NCI-H2107 treated with DMSO at 0.1 percent for 48 hours (cell line): ENCODE measurements around the gene SUN5.
"Not testable (repeated sequence)": the region's sequence is repeated elsewhere in the genome, so short reads cannot be mapped to it uniquely, and the experiment has no call there.

Experiments
- DNase-seq: peaks from one replicate; lab custom pipeline; 2025; ENCODE audit not compliant: unreplicated experiment; lab: John Stamatoyannopoulos, UW

SUN5 gene

DNA sequence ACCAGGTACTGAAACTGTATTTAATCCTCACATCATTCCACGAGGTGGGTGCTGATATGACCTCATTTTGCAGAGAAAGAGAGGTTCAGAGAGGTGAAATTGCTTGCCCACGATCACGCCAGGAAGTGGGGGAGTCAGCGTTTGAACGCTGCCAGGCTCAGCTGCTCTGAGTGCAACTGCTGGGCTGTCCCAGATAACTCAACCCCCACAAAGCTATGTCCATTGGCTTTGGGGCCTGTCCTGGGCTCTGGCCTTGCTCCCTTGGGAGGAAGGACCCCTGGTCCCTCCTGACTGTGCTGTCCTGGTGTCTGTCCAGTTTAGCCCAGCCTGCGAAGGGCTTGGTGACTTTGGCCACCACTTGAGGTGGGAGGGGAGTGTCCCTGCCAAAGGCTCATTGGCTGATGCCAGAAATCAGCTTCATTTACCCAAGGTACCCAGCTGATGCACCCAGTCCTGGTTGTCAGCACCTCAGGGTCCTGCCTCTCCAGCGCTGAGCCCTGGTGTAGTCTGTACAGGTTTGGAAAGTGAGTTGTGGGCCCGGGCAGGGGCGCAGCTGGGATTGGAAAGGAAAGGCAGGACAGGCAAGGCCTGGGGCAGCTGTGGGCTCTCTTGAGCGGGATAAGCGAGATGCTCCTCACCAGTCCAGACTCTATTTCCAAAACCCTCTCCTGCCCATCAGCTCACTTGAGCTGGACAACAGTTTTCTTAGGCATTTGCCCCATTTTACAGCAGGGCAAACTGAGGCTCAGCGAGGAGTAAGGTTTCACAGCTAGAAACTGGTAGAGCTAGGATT lies 38.5 kb downstream of the SUN5 start:
- DNase-seq: no peak

DNA sequence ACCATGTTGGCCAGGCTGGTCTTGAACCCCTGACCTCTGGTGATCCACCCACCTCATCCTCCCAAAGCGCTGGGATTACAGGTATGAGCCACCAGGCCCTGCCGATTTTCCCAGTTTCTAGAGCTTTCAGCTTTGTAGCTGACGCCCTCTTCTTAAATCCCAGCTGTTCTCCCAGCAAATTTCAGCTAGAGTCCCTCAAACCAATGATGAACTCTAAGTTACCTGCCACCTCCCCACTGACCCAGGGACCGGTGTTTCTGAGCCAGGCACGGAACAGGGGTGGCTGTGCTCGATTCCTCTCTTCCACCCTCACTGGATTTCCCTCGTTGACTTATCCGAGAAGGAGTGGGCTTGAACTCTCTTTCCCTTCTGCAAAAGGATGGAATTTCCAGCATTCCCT lies 39.1 kb downstream of the SUN5 start:
- DNase-seq: no peak

GRCh38 chr20:32964575-32964974 lies 39.7 kb downstream of the SUN5 start:
- no peak for DNase-seq

- DNase-seq: no peak
Observed at GRCh38 chr20:32963176-32963575, 41.1 kb downstream of the SUN5 start.

GRCh38 chr20:32962646-32963045 lies 41.6 kb downstream of the SUN5 start:
- DNase-seq: not testable (repeated sequence)

GRCh38 chr20:32962053-32962452 lies 42.2 kb downstream of the SUN5 start:
- DNase-seq: no peak

DNA sequence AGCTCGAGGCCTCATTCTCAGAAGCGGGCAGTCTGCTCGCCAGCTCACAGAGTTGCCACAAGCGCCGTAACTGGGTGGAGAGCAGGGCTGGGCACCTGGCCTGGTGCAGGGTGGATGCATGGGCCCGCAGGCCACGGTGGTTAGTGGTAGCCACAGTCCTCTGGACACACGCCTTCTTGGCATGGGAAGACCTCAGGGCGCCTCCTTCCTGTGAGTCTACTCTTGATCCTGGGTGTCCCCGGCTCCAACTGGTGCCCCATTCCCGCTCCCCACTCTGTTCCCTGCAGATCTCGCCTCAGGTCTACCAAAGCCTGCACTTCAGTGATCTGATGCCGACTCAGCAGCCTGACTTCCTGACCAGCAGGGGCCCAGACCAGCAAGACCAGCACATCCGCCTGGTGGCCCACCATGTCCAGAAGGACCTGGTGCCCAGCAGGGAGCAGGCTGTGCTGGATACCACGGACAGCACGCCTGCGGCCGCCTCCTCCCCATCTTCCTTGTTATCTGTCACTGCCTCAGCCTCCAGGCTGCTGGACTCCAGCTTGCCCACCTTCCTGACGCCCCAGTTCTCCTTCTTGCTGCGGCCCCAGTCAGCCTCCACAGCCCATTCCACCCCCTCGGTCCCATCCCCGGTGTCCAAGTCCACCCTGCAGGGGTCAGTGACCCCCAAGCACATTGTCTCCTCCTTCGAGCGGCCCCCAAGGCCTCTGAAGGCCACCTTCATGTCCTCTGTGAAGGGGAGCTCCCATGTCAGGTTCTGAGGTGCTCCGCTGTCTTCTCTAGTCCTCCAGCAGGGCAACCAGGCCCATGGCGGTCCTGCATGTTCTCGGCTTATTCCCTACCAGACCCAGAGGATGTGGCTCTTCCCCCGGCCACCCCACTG lies 43.1 kb downstream of the SUN5 start:
- no peak for DNase-seq

GRCh38 chr20:32960222-32960518 lies 44.1 kb downstream of the SUN5 start:
- DNase-seq: no peak

DNA sequence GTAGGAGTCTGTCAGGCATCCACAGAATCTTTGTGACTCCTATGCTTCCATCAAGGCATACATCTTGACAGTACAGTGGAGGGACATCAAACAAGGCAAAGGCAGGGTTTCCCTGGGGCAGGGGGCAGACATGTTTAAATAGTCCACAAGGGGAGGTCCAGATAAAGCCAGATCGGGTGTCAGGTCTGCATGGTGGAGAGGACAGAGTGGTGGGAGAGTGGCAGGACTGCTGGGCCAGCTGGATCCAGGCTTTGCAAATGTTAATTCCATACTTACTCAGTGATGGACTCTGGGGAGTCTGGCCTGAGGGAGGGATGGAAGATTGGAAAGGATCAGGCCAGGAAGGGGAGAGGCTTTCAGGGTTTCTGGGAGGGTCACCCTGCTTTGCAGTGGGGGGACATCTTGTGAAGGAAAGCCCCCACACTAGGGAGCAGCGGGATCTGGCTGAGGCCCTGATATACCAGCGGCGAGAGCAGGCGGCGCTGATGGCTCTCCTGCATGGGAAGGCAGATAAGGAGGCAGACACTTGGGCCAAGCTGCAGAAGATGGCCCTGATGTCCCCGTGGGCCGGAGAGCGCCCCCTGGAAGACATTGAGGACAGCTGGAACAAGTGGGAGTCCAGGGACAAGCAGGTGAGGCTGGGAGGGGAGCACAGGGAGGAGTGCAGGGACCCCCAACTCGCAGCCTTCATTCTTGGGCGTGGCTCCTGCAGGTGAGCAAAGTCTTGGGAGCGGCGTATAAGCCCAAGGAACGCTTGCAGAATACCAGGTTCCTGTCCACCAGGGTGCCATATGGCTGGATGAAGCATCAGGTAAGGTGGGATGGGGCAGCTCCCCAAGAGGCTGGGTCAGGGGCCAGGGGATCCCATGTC lies 44.6 kb downstream of the SUN5 start:
- no peak for DNase-seq

DNA sequence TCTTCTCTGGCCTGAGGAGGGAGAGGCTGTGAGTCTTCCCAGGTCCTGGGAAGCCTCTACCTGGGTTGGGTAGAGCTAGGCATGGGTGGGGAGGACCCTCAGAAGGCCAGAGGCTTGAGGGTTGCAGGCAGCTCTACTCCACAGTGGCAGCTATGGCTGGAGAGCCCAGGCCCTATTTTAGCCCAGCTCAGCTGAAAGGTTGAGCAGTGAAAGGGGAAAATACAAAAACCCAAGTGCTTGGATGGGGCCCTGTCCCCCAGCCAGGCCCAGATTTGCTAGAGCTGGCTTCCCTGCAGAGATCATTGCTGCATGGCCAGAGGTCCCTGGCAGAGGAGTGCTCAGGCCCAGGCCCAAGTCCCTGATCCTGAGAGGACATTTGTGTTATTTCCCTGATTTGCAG lies 45.7 kb downstream of the SUN5 start:
- no peak for DNase-seq

DNA sequence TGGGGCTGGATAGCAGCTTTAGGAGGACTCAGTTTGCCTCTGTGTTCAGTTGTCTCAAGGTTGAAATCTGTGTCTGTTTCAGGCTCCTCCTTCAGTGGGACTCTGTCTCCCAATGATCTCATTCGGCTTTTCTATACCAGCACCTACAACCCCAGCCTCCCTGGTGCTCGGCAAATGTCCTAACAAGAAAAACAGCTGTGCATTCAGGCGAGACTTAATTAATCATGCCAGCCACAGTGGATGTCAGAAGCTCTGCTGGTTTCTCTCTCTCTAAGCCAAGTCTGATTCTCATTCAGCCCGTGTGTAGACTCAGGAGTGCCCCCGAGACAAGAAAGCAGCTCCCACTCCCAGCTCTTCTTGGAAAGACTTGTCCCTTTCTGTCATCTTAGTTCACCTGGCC lies 46.8 kb downstream of the SUN5 start:
- DNase-seq: no peak

DNA sequence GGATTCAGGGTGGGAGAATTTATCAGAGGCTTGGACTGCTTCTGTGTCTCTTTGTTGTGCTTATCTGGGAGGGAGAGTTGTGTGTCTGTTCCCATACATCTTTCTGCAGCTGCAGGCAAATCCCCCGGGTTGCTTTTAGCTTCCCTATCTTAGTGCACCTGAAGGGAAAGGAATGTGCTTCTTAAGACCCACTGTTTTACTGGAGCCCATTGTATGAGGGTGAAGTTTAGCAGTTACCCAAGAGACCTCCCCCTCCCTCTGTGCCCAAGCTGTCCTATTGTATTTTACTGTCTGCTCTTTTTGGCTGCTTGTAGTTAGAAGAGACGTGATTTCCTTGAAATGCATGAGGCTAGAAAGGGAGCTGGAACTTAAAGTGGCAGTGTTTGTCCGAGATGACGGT lies 53.7 kb downstream of the SUN5 start:
- DNase-seq: not testable (repeated sequence)

- no peak for DNase-seq
Observed at GRCh38 chr20:32946629-32947028, 57.6 kb downstream of the SUN5 start.

GRCh38 chr20:32945710-32946221 lies 58.5 kb downstream of the SUN5 start:
- DNase-seq: no peak

DNA sequence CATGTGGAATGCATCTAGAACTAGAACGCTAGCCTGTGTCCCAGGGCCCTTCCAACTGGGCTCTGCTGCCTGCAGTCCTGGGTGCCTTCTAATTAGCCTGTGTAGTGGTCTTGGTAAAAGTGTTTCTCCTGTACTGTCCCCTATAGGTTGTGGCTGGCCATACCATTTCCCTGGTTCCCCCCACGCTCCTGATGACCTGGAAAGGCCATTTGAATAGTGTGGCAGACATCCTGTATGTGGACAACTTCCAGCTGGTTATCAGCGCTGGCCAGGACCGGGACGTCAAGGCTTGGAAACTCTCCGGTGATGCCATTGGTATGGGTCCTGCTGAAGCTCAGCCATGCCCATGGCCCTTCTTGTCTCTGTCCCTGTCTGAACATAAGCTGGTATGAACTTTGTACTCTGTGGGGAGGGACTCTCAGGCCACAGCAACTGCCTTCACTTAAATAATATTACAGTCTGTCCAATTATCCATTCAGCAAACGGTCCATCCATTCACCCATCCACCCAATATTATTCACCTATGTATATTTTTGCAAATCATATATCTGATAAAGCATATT lies 60.7 kb downstream of the SUN5 start:
- DNase-seq: no peak

DNA sequence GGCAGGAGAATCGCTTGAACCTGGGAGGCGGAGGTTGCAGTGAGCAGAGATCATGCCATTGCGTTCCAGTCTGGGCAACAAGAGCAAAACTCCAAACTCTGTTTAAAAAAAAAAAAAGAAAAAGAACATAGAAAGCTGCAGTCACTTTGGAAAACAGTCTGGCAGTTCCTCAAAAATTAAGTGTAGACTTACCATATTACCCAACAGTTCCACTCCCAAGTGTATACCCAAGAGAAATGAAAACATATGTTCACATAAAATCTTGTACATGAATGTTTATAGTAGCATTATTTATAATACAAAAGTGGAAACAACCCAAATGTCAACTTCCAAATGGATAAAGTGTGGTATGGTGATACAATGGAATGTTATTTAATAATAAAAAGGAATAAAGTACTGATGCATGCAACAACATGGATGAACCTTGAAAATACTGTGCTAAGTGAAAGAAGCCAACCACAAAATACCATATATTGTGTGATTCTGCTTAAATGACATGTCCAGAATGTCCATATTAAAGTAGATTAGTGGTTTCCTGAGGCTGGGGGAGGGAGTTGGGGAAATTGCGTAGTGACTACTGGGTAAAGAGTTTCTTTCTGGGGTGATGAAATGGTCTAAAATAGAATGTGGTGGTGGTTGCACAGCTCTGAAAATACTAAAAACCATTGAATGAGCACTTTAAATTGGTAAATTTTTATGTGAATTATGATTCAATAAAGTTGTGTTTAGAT lies 62.9 kb downstream of the SUN5 start:
- DNase-seq: no peak

DNA sequence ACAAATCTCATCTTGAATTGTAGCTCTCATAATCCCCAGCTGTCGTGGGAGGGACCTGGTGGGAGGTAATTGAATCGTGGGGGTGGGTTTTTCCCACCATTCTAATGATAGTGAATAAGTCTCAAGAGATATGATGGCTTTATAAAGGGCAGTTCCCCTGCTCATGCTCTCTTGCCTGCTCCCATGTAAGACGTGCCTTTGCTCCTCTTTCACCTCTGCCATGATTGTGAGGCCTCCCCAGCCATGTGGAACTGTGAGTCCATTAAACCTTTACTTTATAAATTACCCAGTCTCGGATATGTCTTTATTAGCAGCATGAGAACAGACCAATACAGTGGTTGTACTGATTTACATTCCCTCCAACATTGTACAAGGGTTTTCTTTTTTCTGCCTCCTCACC lies 69.7 kb downstream of the SUN5 start:
- no peak for DNase-seq
